Chondrocyte (in vitro differentiated cells): Measurements from ENCODE around the gene THEM5. TPM values are rescaled to one million over a fixed set of nuclear protein-coding genes. Genes with fewer than 3 reads are reported as not detected.
"Not testable (repeated sequence)": the region's sequence is repeated elsewhere in the genome, so short reads cannot be mapped to it uniquely, and the experiment has no call there.

Experiments
- DNase-seq: peaks from one replicate; pipeline ENCODE4 v3.0.0; 2021; ENCODE audit warnings: mixed read lengths, low spot score
- H3K27ac Mint-ChIP-seq: one replicate; pipeline ENCODE4 v1.8.0; 2021; ENCODE audit warnings: mild to moderate bottlenecking, moderate library complexity, mixed read lengths; ENCODE audit not compliant: unreplicated experiment
- H3K27me3 Mint-ChIP-seq: 2 replicates; pipeline ENCODE4 v1.8.0; 2021; ENCODE audit warnings: low read depth, mixed read lengths
- H3K36me3 Mint-ChIP-seq: 2 replicates; pipeline ENCODE4 v1.8.0; 2021; ENCODE audit warnings: low read depth, mixed read lengths
- H3K4me1 Mint-ChIP-seq: 2 replicates; pipeline ENCODE4 v1.8.0; 2021; ENCODE audit warnings: low read depth, mild to moderate bottlenecking, mixed read lengths
- H3K4me3 Mint-ChIP-seq: one replicate; pipeline ENCODE4 v1.8.0; 2021; ENCODE audit warnings: mild to moderate bottlenecking, moderate library complexity, mixed read lengths; ENCODE audit not compliant: unreplicated experiment
- H3K9me3 Mint-ChIP-seq: 2 replicates; pipeline ENCODE4 v1.8.0; 2021; ENCODE audit warnings: low read depth, mixed read lengths
- CTCF ChIP-seq: fragments of 200-600 bp; sonication (generic); IDR thresholded peaks from 2 replicates; pipeline ENCODE4 v1.5.0; 2021; ENCODE audit warnings: antibody characterized with exemption, mild to moderate bottlenecking, moderate library complexity
- total RNA-seq: library from RNA; stranded (reverse); gene quantifications from 3 replicates; pipeline ENCODE4 v1.2.1, GENCODE V29; 2021

THEM5 gene
- total RNA-seq, 1 donor from 2014 or later = not detected

GRCh38 chr1:151875419-151876097, 22.0 kb upstream of the THEM5 start:
- Mint-ChIP-seq H3K27ac (no peak overlapping the region), H3K27me3 (no peaks in the 10 kb centered on the region), H3K9me3 (no peaks in the 10 kb centered on the region), H3K4me1 (no peaks in the 10 kb centered on the region), H3K4me3 (no peak overlapping the region), H3K36me3 (peaks cover 17% of the 10 kb centered on the region)
- no peak for TF ChIP-seq CTCF
- DNase-seq = no peak

- not testable (repeated sequence) for DNase-seq, H3K27ac Mint-ChIP-seq, H3K27me3 Mint-ChIP-seq, H3K4me3 Mint-ChIP-seq, H3K9me3 Mint-ChIP-seq, H3K4me1 Mint-ChIP-seq
- H3K36me3 Mint-ChIP-seq = peaks cover 17% of the 10 kb centered on the region
Measured at GRCh38 chr1:151872776-151873175, 19.3 kb upstream of the THEM5 start.

GRCh38 chr1:151871284-151872030, 17.9 kb upstream of the THEM5 start:
- TF ChIP-seq CTCF = no peak
- H3K4me1 Mint-ChIP-seq = peaks cover 12% of the 10 kb centered on the region

GRCh38 chr1:151868486-151868885, 15.0 kb upstream of the THEM5 start:
- H3K4me3 Mint-ChIP-seq = no peak overlapping the region
- no peaks in the 10 kb centered on the region for H3K27me3 Mint-ChIP-seq

More at GRCh38 chr1:151871284-151872030, 17.9 kb upstream of the THEM5 start:
- H3K27me3 Mint-ChIP-seq = no peaks in the 10 kb centered on the region
- no peak for DNase-seq
- H3K9me3 Mint-ChIP-seq = no peaks in the 10 kb centered on the region
- no peak overlapping the region for H3K27ac Mint-ChIP-seq
- H3K36me3 Mint-ChIP-seq = peaks cover 14% of the 10 kb centered on the region
- H3K4me3 Mint-ChIP-seq = no peak overlapping the region

GRCh38 chr1:151867765-151868411, 14.4 kb upstream of the THEM5 start:
- Mint-ChIP-seq H3K4me3 (no peak overlapping the region), H3K27me3 (no peaks in the 10 kb centered on the region), H3K27ac (no peak overlapping the region), H3K36me3 (no peaks in the 10 kb centered on the region), H3K9me3 (no peaks in the 10 kb centered on the region), H3K4me1 (peaks cover 12% of the 10 kb centered on the region)
- DNase-seq = no peak
- TF ChIP-seq CTCF = no peak

More at GRCh38 chr1:151868486-151868885, 15.0 kb upstream of the THEM5 start:
- TF ChIP-seq CTCF = no peak
- Mint-ChIP-seq H3K36me3 (peaks cover 2% of the 10 kb centered on the region), H3K9me3 (no peaks in the 10 kb centered on the region), H3K4me1 (peaks cover 12% of the 10 kb centered on the region), H3K27ac (no peak overlapping the region)
- no peak for DNase-seq
